ENCODE results near the gene PRSS33.

PRSS33 gene

DNA sequence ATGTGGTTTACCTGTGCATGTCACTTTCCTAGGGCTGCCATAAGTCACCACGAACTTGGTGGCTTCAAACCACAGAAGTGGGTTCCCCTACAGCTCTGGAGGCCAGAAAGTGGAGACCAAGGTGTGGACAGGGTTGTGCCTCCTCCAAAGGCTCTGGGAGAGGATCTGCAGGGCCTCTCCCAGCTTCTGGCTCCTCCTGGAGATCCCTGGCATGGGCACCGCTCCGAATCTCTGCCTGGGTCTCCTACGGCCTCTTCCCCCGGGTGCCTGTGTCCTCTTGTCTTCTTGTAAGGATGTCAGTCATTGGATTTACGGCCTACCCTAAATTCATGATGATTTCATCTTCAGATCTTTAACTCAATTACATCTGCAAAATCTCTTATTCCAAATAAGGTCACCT is 37.4 kb downstream of the PRSS33 start:
- Histone ChIP-seq H3K4me1 (ENCODE audit: insufficient read depth, low read length) (peaks cover 8% of the 10 kb centered on the region), H3K27ac (ENCODE audit: low read length) (no peak overlapping the region), H3K27me3 (ENCODE audit: insufficient read depth, low read length) (no peaks in the 10 kb centered on the region), H3K4me3 (ENCODE audit: low read length) (no peak overlapping the region), H3K9me3 (ENCODE audit: insufficient read depth, low read depth, low read length) (no peaks in the 10 kb centered on the region), H3K9ac (ENCODE audit: low read depth, low read length) (no peak overlapping the region), H3K36me3 (ENCODE audit: insufficient read depth, low read depth, low read length) (peaks cover 5% of the 10 kb centered on the region; the same call in 1 of the 2 replicates)

DNA sequence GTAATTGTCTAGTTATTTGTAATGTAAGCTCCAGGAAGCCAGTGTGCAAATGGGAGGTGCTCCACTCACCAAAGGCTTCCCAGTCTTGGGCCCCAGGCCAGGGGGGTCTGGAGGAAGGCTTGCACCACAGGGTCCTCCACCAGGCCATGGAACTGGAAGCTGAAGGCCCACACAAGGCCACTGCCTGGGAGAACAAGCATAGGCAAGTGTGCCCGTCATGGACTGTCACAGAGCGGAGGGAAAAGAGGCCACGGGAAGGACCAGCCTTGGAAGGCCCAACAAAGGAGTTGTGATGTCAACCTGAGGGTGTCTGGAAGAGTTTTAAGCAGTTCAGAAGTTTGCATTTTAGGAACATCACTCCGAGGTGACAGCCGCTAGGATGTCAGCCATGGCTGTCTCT is 37.9 kb downstream of the PRSS33 start:
- Histone ChIP-seq H3K9ac (ENCODE audit: low read depth, low read length) (no peak overlapping the region), H3K4me1 (ENCODE audit: insufficient read depth, low read length) (peaks cover 3% of the 10 kb centered on the region; the same call in 1 of the 2 replicates), H3K4me3 (ENCODE audit: low read length) (no peak overlapping the region), H3K27me3 (ENCODE audit: insufficient read depth, low read length) (no peaks in the 10 kb centered on the region), H3K36me3 (ENCODE audit: insufficient read depth, low read depth, low read length) (peaks cover 5% of the 10 kb centered on the region; the same call in 1 of the 2 replicates), H3K9me3 (ENCODE audit: insufficient read depth, low read depth, low read length) (no peaks in the 10 kb centered on the region), H3K27ac (ENCODE audit: low read length) (no peak overlapping the region)

DNA sequence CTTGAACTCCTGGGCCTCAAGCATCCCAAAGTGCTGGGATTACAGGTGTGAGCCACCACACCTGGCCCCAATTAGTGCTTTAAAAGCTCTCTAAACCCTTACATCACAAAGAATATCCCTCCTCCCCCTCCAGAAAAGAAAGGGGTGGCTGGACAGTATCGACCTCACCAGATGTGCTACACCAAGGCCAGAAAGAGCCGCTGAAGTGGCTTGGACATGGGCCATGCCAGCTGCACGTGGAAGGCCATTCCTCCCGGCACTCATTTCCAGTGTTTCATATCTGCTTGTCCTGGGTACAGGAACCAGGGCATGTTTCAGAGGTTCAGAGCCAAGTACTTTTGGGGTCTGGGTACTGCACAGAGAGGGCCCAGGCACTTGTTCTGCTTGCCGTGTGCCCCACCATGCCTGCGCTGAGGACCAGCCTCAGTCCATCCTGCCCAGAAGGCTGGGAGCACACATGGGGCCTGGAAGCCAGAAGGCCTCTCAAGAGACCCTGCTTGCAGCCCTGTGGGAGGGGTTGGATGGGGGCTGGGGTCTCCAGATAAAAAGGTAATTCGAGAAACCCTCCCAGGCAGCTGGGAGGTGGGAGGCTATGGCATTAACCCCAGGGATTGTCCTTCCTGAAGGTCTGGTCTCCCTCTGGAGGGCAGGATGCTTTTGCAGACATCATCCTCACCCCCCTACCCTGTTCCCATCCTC is 38.5 kb downstream of the PRSS33 start:
- Histone ChIP-seq H3K27me3 (ENCODE audit: insufficient read depth, low read length) (no peaks in the 10 kb centered on the region), H3K9me3 (ENCODE audit: insufficient read depth, low read depth, low read length) (no peaks in the 10 kb centered on the region), H3K36me3 (ENCODE audit: insufficient read depth, low read depth, low read length) (peaks cover 5% of the 10 kb centered on the region; the same call in 1 of the 2 replicates), H3K4me1 (ENCODE audit: insufficient read depth, low read length) (peaks cover 2% of the 10 kb centered on the region; the same call in 1 of the 2 replicates), H3K4me3 (ENCODE audit: low read length) (no peak overlapping the region), H3K9ac (ENCODE audit: low read depth, low read length) (no peak overlapping the region), H3K27ac (ENCODE audit: low read length) (no peak overlapping the region)

DNA sequence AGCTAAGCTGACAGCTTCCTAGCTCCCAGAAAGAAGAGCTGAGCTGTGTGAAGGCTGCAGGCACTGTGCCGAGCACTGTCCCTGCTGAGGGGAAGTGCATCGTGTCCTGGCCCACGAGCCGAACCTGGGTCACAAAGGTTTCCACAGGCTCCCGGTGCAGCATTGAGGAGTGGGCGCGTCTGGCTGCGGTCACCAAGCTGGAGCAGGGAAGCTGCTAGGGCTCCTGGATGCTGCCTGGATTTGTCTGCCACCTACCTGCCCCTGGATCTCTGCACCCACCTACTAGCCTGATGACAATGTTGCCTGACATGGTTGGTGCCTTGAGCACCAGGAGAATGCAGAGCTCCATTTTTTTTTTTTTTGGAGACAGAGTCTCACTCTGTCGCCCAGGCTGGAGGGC is 41.4 kb downstream of the PRSS33 start:
- no peak overlapping the region for H3K4me3 ChIP-seq (ENCODE audit: low read length)
- H3K4me1 ChIP-seq (ENCODE audit: insufficient read depth, low read length), result no peaks in the 10 kb centered on the region; the same call in 1 of the 2 replicates
- no peak overlapping the region for H3K9ac ChIP-seq (ENCODE audit: low read depth, low read length)
- no peaks in the 10 kb centered on the region for H3K27me3 ChIP-seq (ENCODE audit: insufficient read depth, low read length)
- no peaks in the 10 kb centered on the region for H3K9me3 ChIP-seq (ENCODE audit: insufficient read depth, low read depth, low read length)
- H3K36me3 ChIP-seq (ENCODE audit: insufficient read depth, low read depth, low read length), result no peaks in the 10 kb centered on the region
- no peak overlapping the region for H3K27ac ChIP-seq (ENCODE audit: low read length)

DNA sequence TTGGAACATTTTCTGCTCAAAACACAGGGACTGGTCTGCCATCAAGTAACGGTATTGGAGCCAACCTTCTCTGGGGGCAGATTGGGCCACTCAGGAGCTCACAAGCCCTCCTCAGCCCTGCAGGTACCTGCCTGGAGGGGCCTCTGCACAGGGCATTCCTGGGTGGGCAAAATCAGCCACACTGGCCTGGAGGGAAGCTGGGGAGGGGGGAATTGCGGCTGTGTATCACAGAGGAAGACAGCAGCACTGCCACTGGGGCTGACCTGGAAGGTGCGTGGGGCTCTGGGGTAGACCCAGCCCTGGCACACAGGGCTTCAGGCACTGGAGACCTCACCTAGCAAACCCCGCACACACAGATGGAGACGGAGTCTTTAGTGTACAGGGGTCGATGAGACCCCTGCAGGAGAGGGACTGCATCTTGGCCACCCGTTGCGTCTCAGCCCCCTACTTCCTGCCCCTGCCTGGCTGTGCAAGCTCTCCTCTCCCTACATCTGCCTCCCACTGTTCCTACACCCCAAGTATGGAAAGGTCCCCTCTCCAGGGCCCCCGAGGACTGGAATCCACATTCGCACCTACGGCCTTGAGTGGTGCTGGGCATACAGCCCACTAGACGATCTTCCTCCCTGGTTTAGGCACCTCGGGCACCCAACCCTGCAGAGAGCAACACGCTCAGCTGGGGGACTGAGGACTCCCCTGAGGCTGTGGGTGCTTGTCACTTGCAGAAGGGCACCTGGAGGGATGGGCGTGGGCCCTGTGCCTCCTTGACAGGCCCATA is 42.1 kb downstream of the PRSS33 start:
- no peaks in the 10 kb centered on the region for H3K4me1 ChIP-seq (ENCODE audit: insufficient read depth, low read length)
- H3K9me3 ChIP-seq (ENCODE audit: insufficient read depth, low read depth, low read length), result no peaks in the 10 kb centered on the region
- H3K27me3 ChIP-seq (ENCODE audit: insufficient read depth, low read length), result no peaks in the 10 kb centered on the region
- H3K9ac ChIP-seq (ENCODE audit: low read depth, low read length), result no peak overlapping the region; the same call in 1 of the 2 replicates
- no peak overlapping the region for H3K4me3 ChIP-seq (ENCODE audit: low read length)
- no peaks in the 10 kb centered on the region for H3K36me3 ChIP-seq (ENCODE audit: insufficient read depth, low read depth, low read length)
- no peak overlapping the region for H3K27ac ChIP-seq (ENCODE audit: low read length)

DNA sequence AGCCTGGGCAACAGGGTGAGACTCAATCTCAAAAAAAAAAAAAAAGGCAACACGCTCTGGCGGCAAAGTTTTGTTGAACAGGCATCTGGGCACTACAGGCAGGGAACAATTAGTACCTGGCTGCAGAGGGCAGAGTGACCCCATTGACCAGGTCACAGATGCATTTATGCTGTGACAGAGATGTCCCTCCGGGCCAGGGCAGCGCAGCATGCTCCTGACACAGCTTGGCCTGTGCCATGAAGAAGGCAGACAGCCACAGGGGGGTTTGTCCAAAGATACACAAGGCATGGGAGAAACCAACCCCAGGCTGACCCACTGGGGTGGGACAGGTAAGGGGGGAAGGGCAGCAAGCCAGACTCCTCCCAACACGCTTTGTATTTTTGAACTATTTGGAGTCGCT is 42.6 kb downstream of the PRSS33 start:
- no peak overlapping the region for H3K9ac ChIP-seq (ENCODE audit: low read depth, low read length)
- no peaks in the 10 kb centered on the region for H3K27me3 ChIP-seq (ENCODE audit: insufficient read depth, low read length)
- no peaks in the 10 kb centered on the region for H3K4me1 ChIP-seq (ENCODE audit: insufficient read depth, low read length)
- H3K9me3 ChIP-seq (ENCODE audit: insufficient read depth, low read depth, low read length), result no peaks in the 10 kb centered on the region
- H3K27ac ChIP-seq (ENCODE audit: low read length), result no peak overlapping the region
- H3K4me3 ChIP-seq (ENCODE audit: low read length), result no peak overlapping the region
- H3K36me3 ChIP-seq (ENCODE audit: insufficient read depth, low read depth, low read length), result no peaks in the 10 kb centered on the region

DNA sequence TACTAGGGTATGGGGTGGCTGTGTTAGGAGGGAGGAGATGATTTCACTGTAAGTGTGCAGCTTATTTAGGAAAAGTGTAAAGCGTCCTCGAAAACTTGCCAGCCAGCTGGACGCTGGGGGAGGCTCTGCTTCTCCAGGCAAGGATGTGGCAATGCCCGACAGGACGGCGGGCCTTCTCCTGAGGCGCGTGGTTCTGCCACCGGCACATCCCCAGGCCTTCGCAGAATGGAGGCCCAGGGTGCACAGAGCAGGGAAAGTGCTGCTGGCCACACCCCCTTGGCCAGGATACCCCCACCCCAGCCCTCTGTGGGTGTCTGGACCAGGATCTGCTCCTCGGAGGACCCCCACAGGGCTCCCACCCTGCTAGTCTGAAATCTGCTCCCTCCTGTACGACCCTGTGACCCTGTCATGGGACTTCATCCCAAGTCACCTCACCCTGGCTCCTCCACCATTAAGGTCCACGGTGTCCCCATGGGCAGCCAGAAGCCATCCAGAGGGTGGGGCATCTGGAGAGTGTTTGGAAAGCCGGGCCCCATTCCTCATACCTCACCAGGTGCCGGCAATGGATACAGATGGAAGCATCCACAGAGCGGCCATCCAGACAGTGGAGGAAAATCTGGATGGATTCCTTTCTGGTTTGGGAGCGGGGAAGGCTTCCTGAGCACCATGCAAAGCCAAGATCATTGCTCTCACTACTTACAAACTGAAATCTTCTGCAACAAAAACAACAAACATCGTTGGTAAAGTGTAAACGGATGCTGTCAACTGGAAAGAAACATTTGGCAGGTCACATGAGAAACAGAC is 44.2 kb downstream of the PRSS33 start:
- H3K4me1 ChIP-seq (ENCODE audit: insufficient read depth, low read length), result no peaks in the 10 kb centered on the region
- H3K27me3 ChIP-seq (ENCODE audit: insufficient read depth, low read length), result no peaks in the 10 kb centered on the region
- no peak overlapping the region for H3K27ac ChIP-seq (ENCODE audit: low read length)
- H3K9me3 ChIP-seq (ENCODE audit: insufficient read depth, low read depth, low read length), result no peaks in the 10 kb centered on the region
- no peak overlapping the region for H3K4me3 ChIP-seq (ENCODE audit: low read length)
- no peak overlapping the region for H3K9ac ChIP-seq (ENCODE audit: low read depth, low read length)
- H3K36me3 ChIP-seq (ENCODE audit: insufficient read depth, low read depth, low read length), result no peaks in the 10 kb centered on the region

DNA sequence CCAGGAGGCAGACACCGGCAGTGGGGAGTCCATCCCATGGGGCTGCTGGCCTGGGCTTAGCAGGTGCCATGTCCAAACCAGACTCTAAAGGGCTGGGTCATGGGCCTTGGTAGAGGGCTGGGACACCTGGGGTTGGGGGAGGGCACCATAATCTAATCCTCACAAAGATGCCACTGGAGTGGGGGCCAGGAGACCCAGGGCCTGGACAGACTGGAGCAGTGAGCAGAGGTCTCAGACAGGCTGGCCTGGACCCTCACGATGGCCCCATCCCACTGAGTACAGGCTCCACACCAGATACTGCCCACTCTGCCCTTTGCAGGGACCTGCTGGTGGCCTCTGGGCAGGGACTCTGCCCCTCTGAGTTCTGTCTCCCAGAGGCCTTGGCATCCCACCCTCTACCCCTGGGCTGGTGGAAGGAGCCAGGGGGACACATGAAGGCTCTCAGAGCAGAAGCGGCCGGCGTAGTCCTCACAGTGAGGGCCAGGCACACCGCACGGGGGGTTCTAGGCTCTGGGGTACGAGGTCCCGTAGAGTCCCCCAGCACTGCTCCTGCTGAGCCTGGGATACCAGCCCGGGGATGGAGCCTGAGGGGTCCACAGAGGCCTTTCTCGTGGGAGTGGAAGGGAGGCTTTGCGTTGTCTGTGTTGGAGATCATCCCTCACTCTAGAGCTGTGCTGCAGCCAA is 44.9 kb downstream of the PRSS33 start:
- H3K9ac ChIP-seq (ENCODE audit: low read depth, low read length), result no peak overlapping the region
- H3K4me3 ChIP-seq (ENCODE audit: low read length), result no peak overlapping the region

DNA sequence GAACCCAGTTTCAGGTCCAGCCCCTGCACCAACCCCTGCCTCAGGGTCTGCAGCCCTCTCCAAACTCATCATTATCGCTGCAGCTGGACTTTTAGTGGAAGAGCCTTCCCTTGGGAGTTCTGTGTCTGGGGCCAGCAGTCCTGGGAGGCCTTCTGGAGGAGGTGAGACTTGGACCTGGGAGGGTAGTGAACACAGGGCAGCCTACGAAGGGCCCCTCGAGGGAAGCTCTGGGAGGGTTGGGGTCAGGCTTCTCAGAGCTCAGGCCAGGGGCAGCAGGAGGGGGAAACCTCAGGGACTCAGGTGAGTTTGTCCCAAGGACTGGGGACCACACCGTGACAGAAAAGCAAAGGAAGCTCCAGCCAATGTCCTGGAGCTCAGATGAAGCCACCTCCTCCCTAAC is 46.2 kb downstream of the PRSS33 start:
- H3K4me1 ChIP-seq (ENCODE audit: insufficient read depth, low read length), result no peaks in the 10 kb centered on the region
- H3K27me3 ChIP-seq (ENCODE audit: insufficient read depth, low read length), result no peaks in the 10 kb centered on the region
- no peak overlapping the region for H3K4me3 ChIP-seq (ENCODE audit: low read length)
- no peaks in the 10 kb centered on the region for H3K36me3 ChIP-seq (ENCODE audit: insufficient read depth, low read depth, low read length)
- H3K9me3 ChIP-seq (ENCODE audit: insufficient read depth, low read depth, low read length), result no peaks in the 10 kb centered on the region
- no peak overlapping the region for H3K27ac ChIP-seq (ENCODE audit: low read length)
- H3K9ac ChIP-seq (ENCODE audit: low read depth, low read length), result no peak overlapping the region

More for the DNA sequence above, 44.9 kb downstream of the PRSS33 start:
- Histone ChIP-seq H3K9me3 (ENCODE audit: insufficient read depth, low read depth, low read length) (no peaks in the 10 kb centered on the region), H3K27ac (ENCODE audit: low read length) (no peak overlapping the region), H3K4me1 (ENCODE audit: insufficient read depth, low read length) (no peaks in the 10 kb centered on the region), H3K36me3 (ENCODE audit: insufficient read depth, low read depth, low read length) (no peaks in the 10 kb centered on the region), H3K27me3 (ENCODE audit: insufficient read depth, low read length) (no peaks in the 10 kb centered on the region)

DNA sequence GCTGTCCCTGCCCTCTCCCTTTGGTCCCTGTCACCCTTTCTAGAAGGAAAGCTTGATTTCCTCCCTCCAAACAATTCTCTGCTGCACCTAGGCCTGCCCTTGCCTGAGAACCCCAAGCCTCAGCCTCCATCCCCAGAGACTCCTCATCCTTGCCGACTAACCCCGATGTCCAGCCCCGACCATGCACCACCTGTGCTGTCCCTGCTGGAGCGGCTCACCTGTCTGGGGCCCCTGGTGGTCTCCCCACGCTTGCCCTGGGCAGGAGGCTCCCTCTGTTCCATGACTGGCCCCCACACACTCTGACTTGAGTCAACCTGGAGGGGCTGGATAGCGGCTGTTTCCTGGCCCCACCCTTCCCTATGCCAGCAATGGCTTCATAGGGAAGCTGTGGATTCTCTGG is 46.9 kb downstream of the PRSS33 start:
- no peaks in the 10 kb centered on the region for H3K9me3 ChIP-seq (ENCODE audit: insufficient read depth, low read depth, low read length)
- no peaks in the 10 kb centered on the region for H3K4me1 ChIP-seq (ENCODE audit: insufficient read depth, low read length)

More for the DNA sequence above, 46.9 kb downstream of the PRSS33 start:
- Histone ChIP-seq H3K36me3 (ENCODE audit: insufficient read depth, low read depth, low read length) (no peaks in the 10 kb centered on the region), H3K27me3 (ENCODE audit: insufficient read depth, low read length) (no peaks in the 10 kb centered on the region), H3K27ac (ENCODE audit: low read length) (no peak overlapping the region), H3K9ac (ENCODE audit: low read depth, low read length) (no peak overlapping the region), H3K4me3 (ENCODE audit: low read length) (no peak overlapping the region)

All from iPS-20b (cell line).